ENCODE data around the gene PIK3R6.
"Not testable (repeated sequence)": the region's sequence is repeated elsewhere in the genome, so short reads cannot be mapped to it uniquely, and the experiment has no call there.

The PIK3R6 gene

GRCh38 chr17:8829036-8829941, 38.2 kb downstream of the PIK3R6 start:
- DNase-seq (ENCODE audit: low read depth in 1 of 2, low spot score in 1 of 2), result no peak

- DNase-seq (ENCODE audit: low read depth in 1 of 2, low spot score in 1 of 2), result no peak
Measured at GRCh38 chr17:8828517-8828875, 39.0 kb downstream of the PIK3R6 start.

GRCh38 chr17:8826808-8827435, 40.6 kb downstream of the PIK3R6 start:
- no peak for DNase-seq (ENCODE audit: low read depth in 1 of 2, low spot score in 1 of 2)

GRCh38 chr17:8825802-8826201, 41.7 kb downstream of the PIK3R6 start:
- no peak for DNase-seq (ENCODE audit: low read depth in 1 of 2, low spot score in 1 of 2)

- DNase-seq (ENCODE audit: low read depth in 1 of 2, low spot score in 1 of 2), result no peak
Measured at GRCh38 chr17:8823279-8823678, 44.2 kb downstream of the PIK3R6 start.

GRCh38 chr17:8822401-8823035, 45.0 kb downstream of the PIK3R6 start:
- DNase-seq (ENCODE audit: low read depth in 1 of 2, low spot score in 1 of 2), result no peak

GRCh38 chr17:8821446-8822105, 45.9 kb downstream of the PIK3R6 start:
- DNase-seq (ENCODE audit: low read depth in 1 of 2, low spot score in 1 of 2), result no peak

- DNase-seq (ENCODE audit: low read depth in 1 of 2, low spot score in 1 of 2), result no peak
Measured at GRCh38 chr17:8820311-8821010, 47.0 kb downstream of the PIK3R6 start.

GRCh38 chr17:8818654-8819330, 48.7 kb downstream of the PIK3R6 start:
- no peak for DNase-seq (ENCODE audit: low read depth in 1 of 2, low spot score in 1 of 2)

- no peak for DNase-seq (ENCODE audit: low read depth in 1 of 2, low spot score in 1 of 2)
Measured at GRCh38 chr17:8818047-8818446, 49.4 kb downstream of the PIK3R6 start.

GRCh38 chr17:8806926-8807550, 60.4 kb downstream of the PIK3R6 start:
- DNase-seq (ENCODE audit: low read depth in 1 of 2, low spot score in 1 of 2), result no peak

GRCh38 chr17:8806253-8806925, 61.1 kb downstream of the PIK3R6 start:
- no peak for DNase-seq (ENCODE audit: low read depth in 1 of 2, low spot score in 1 of 2)

- not testable (repeated sequence) for DNase-seq (ENCODE audit: low read depth in 1 of 2, low spot score in 1 of 2)
Measured at GRCh38 chr17:8805396-8805795, 62.1 kb downstream of the PIK3R6 start.

- no peak for DNase-seq (ENCODE audit: low read depth in 1 of 2, low spot score in 1 of 2)
Measured at GRCh38 chr17:8803531-8804420, 63.7 kb downstream of the PIK3R6 start.

- no peak for DNase-seq (ENCODE audit: low read depth in 1 of 2, low spot score in 1 of 2)
Measured at GRCh38 chr17:8801135-8801840, 66.2 kb downstream of the PIK3R6 start.

- DNase-seq (ENCODE audit: low read depth in 1 of 2, low spot score in 1 of 2), result no peak
Measured at GRCh38 chr17:8800656-8801055, 66.8 kb downstream of the PIK3R6 start.

GRCh38 chr17:8799570-8800212, 67.8 kb downstream of the PIK3R6 start:
- no peak for DNase-seq (ENCODE audit: low read depth in 1 of 2, low spot score in 1 of 2)
